Measurements from ENCODE around the gene ANK2. TPM values are rescaled to one million over a fixed set of nuclear protein-coding genes. Genes with fewer than 3 reads are reported as not detected.

The ANK2 gene
- total RNA-seq, 2 donors from 2014 or later = 9.9 to 11.5 TPM

- no peaks in the 10 kb centered on the region for H3K36me3 ChIP-seq (replicated peaks in 1 of 2; ENCODE audit: insufficient read depth in 1 of 2, low read depth in 2 of 2)
- no peak for ATAC-seq
- TF ChIP-seq POLR2A (IDR thresholded peaks at IDR 0.05) (no peak), CTCF (IDR thresholded peaks at IDR 0.05) (no peak)
- no peak overlapping the region for H3K4me3 ChIP-seq
- no peaks in the 10 kb centered on the region for H3K27me3 ChIP-seq
- intact Hi-C loops (cut with DNase I) = no loop called here
- 64 to 73% methylated on average over 5 of the region's 5 CpGs for WGBS, 2 donors
- no peaks in the 10 kb centered on the region for H3K9me3 ChIP-seq
- no peak for DNase-seq
- no peaks in the 10 kb centered on the region for H3K4me1 ChIP-seq
- H3K27ac ChIP-seq = no peak overlapping the region
These were observed 268.1 kb downstream of the ANK2 start for GRCh38 chr4:113317523-113317922.

- no peaks in the 10 kb centered on the region for H3K4me1 ChIP-seq
- peaks cover 0 to 7% of the 10 kb centered on the region in 2 donors for H3K27me3 ChIP-seq
- H3K9me3 ChIP-seq = no peaks in the 10 kb centered on the region
- no peak overlapping the region for H3K27ac ChIP-seq
- 42 to 60% methylated on average over 5 of the region's 5 CpGs for WGBS, 2 donors
- DNase-seq (no peak), ATAC-seq (no peak)
- no peak overlapping the region for H3K4me3 ChIP-seq
- TF ChIP-seq CTCF (IDR thresholded peaks at IDR 0.05) = no peak
- TF ChIP-seq POLR2A (IDR thresholded peaks at IDR 0.05) = no peak
- no peaks in the 10 kb centered on the region for H3K36me3 ChIP-seq (replicated peaks in 1 of 2; ENCODE audit: insufficient read depth in 1 of 2, low read depth in 2 of 2)
- intact Hi-C loops (cut with DNase I) = no loop called here
These were observed 273.3 kb downstream of the ANK2 start for GRCh38 chr4:113322736-113323135.

- H3K27ac ChIP-seq = no peak overlapping the region
- no peaks in the 10 kb centered on the region for H3K36me3 ChIP-seq (replicated peaks in 1 of 2; ENCODE audit: insufficient read depth in 1 of 2, low read depth in 2 of 2)
- TF ChIP-seq CTCF (IDR thresholded peaks at IDR 0.05) = no peak
- TF ChIP-seq POLR2A (IDR thresholded peaks at IDR 0.05) = no peak
- no peak for DNase-seq
- H3K9me3 ChIP-seq = no peaks in the 10 kb centered on the region
- no peaks in the 10 kb centered on the region for H3K4me1 ChIP-seq
- ATAC-seq = no peak
- intact Hi-C loops (cut with DNase I) = no loop called here
- 63 to 66% methylated on average over 5 of the region's 5 CpGs for WGBS, 2 donors
- H3K27me3 ChIP-seq = peaks cover 0 to 7% of the 10 kb centered on the region in 2 donors
- H3K4me3 ChIP-seq = no peak overlapping the region
These were observed 276.6 kb downstream of the ANK2 start for GRCh38 chr4:113325876-113326615.

- H3K4me1 ChIP-seq = no peaks in the 10 kb centered on the region
- TF ChIP-seq CTCF (IDR thresholded peaks at IDR 0.05) (no peak), POLR2A (IDR thresholded peaks at IDR 0.05) (no peak)
- no peaks in the 10 kb centered on the region for H3K9me3 ChIP-seq
- DNase-seq (no peak), ATAC-seq (no peak)
- 69 to 76% methylated on average over 4 of the region's 4 CpGs for WGBS, 2 donors
- H3K36me3 ChIP-seq (replicated peaks in 1 of 2; ENCODE audit: insufficient read depth in 1 of 2, low read depth in 2 of 2) = no peaks in the 10 kb centered on the region
- peaks cover 0 to 7% of the 10 kb centered on the region in 2 donors for H3K27me3 ChIP-seq
- no peak overlapping the region for H3K4me3 ChIP-seq
- intact Hi-C loops (cut with DNase I) = no loop called here
- H3K27ac ChIP-seq = no peak overlapping the region
These were observed 278.0 kb downstream of the ANK2 start for GRCh38 chr4:113327494-113327893.

- no peaks in the 10 kb centered on the region for H3K4me1 ChIP-seq
- H3K27ac ChIP-seq = no peak overlapping the region
- H3K9me3 ChIP-seq = no peaks in the 10 kb centered on the region
- no peaks in the 10 kb centered on the region for H3K36me3 ChIP-seq (replicated peaks in 1 of 2; ENCODE audit: insufficient read depth in 1 of 2, low read depth in 2 of 2)
- ATAC-seq (no peak), DNase-seq (peak in 1 of 4 donors; percentile 12)
- peaks cover 0 to 7% of the 10 kb centered on the region in 2 donors for H3K27me3 ChIP-seq
- WGBS, 2 donors = 91 to 93% methylated on average over 3 of the region's 3 CpGs
- intact Hi-C loops (cut with DNase I) = no loop called here
- TF ChIP-seq POLR2A (IDR thresholded peaks at IDR 0.05) (no peak), CTCF (IDR thresholded peaks at IDR 0.05) (no peak)
- no peak overlapping the region for H3K4me3 ChIP-seq
These were observed 279.1 kb downstream of the ANK2 start for GRCh38 chr4:113328514-113328913.
